Gastrocnemius medialis (tissue), 4 donors: ENCODE results near the gene TBL3.

Experiments used
- CTCF ChIP-seq, 5 experiments: fragments of 450-650 bp in 3 of 5; fragments of 200-600 bp in 2 of 5; sonication (generic) in 2 of 5; IDR thresholded peaks in 4 of 5; conservative IDR thresholded peaks in 1 of 5; 1 replicate in 4 of 5; 2 replicates in 1 of 5; pipeline ENCODE4 v1.5.1; 2016 to 2019; ENCODE audit warnings: antibody characterized with exemption in 5 of 5, mild to moderate bottlenecking in 3 of 5, moderate library complexity in 3 of 5
- POLR2A ChIP-seq, 2 donors: fragments of 450-650 bp; IDR thresholded peaks; one replicate each; pipeline ENCODE4 v1.6.1; 2017; ENCODE audit warnings: antibody characterized with exemption in 2 of 2, mild to moderate bottlenecking in 2 of 2, moderate library complexity in 2 of 2

GRCh38 chr16:1987198-1987597 lies 15.3 kb downstream of the TBL3 start:
- no peak for TF ChIP-seq CTCF (IDR thresholded peaks at IDR 0.05 in 4 of 5, conservative IDR thresholded peaks at IDR 0.05 in 1 of 5)
- no peak for TF ChIP-seq POLR2A (IDR thresholded peaks at IDR 0.05)
